NCI-H526 treated with DMSO at 0.1 percent for 48 hours (cell line): ENCODE results near the gene MPLKIP.
"Not testable (repeated sequence)": the region's sequence is repeated elsewhere in the genome, so short reads cannot be mapped to it uniquely, and the experiment has no call there.

Experiments
- DNase-seq: peaks from one replicate; lab custom pipeline; 2025; lab: John Stamatoyannopoulos, UW

Gene MPLKIP

GRCh38 chr7:40133561-40134427 is 628 bp downstream of the MPLKIP start:
- no peak for DNase-seq

GRCh38 chr7:40122940-40123254 is 11.5 kb downstream of the MPLKIP start:
- DNase-seq: no peak

DNA sequence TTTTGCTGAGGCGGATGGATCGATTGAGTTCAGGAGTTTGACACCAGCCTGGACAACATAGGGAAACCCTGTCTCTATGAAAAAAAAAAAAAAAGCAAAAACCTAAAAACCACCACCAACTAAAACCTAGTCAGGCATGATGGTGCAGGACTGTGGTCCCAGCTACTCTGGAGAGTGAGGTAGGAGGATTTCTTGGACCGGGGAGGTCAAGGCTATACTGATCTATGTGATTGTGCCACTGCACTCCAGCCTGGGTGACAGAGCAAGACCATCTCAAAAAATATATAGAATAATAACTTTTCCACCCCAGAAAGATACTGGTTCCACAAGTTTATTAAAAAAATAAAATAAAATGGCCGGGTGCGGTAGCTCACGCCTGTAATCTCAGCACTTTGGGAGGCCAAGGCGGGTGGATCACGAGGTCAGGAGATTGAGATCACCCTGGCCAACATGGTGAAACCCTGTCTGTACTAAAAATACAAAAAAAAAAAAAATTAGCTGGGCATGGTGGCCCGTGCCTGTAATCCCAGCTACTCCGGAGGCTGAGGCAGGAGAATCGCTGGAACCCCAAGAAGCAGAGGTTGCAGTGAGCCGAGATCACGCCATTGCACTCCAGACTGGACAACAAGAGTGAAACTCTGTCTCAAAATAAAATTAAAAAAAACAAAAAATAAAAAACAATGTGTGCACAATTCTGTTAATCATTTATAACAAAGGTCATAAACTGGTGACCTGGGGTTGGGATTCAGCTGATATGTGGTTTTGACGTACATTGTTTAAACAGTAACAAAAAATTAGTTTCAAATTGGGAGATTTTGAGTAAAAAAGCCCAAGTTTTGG is 12.1 kb downstream of the MPLKIP start:
- not testable (repeated sequence) for DNase-seq

GRCh38 chr7:40120020-40120419 is 14.4 kb downstream of the MPLKIP start:
- DNase-seq: no peak

GRCh38 chr7:40118201-40118600 is 16.2 kb downstream of the MPLKIP start:
- DNase-seq: not testable (repeated sequence)

DNA sequence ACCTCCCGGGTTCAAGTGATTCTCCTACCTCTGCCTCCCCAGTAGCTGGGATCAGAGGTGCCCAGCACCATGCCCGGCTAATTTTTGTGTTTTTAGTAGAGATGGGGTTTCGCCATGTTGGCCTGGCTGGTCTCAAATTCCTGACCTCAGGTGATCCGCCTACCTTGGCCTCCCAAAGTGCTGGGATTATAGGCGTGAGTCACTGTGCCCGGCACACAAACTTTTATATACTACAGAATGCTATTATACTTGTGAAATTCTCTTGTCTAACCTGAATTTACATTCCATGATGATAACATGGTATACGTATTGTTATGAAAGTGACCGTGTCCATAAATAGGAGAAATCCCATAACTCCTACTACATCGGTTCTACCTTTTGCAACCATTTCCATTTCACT is 17.2 kb downstream of the MPLKIP start:
- DNase-seq: not testable (repeated sequence)

GRCh38 chr7:40115936-40116335 is 18.5 kb downstream of the MPLKIP start:
- DNase-seq: no peak

- no peak for DNase-seq
These were observed 28.4 kb downstream of the MPLKIP start for GRCh38 chr7:40105879-40106473.

GRCh38 chr7:40102897-40103296 is 31.5 kb downstream of the MPLKIP start:
- DNase-seq: no peak

DNA sequence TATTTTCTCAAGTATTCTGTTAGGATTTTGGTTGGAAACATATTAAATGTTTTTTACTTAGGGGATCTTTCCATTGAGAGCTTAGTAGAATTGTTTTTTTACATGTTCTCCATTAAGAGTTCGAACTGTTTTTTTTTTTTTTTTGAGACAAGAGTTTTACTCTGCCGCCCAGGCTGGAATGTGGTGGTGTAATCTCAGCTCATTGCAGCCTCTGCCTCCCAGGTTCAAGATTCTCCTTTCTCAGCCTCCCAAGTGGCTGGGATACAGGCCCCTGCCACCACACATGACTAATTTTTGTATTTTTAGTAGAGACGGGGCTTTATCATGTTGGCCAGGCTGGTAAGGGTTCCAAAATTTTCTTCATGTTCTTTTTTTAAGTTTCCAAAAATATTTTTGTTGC is 33.2 kb downstream of the MPLKIP start:
- no peak for DNase-seq

GRCh38 chr7:40099837-40100236 is 34.6 kb downstream of the MPLKIP start:
- no peak for DNase-seq

DNA sequence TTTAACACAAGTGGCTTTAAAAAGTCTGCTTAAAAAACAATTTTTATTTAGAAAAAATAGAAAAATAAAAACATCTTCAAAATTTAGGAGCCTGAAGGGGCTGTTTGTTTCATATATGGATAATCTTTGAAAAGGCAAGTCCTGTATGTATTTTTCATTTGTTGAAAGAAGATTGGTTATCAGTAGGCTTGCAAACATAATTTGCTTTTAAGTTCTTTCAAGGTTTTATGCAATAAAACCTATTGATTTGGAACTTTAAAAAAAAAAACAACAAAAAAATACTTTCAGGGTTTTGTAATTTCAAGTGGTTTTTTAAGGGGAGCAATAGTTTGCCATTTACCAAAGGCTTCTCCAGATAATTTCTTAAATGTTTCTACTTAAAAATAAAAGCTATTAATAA is 35.6 kb downstream of the MPLKIP start:
- DNase-seq: no peak

GRCh38 chr7:40097728-40098127 is 36.7 kb downstream of the MPLKIP start:
- no peak for DNase-seq

DNA sequence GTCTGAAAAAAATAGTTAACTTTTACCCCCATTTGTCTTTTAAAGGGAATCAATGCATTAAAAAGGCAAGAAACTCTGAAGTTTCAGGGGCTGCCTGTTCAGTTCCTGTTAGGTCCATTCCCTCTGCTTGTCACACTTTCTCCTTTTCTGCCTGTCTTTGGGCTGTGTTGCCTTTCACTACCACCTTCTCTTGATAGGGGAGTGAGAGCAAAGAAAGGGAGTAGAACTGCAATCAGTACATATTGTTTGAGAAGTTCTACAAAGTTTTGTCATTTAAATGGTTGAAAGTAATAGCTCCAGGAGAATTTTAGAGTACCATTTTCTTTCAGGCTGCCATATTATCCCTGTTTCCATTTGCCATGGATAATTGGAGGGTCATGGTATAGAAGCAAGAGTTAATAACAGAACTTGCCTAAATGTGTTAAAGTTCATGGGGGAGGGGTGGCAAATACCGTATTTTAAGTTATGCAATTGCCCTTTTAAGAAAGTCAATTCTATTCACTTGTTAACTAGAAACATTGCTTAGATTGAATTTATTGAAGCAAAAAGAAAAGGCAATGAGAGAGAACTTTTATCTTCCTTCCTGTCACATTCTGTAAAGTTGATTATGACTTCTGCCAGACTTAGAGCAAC is 38.6 kb downstream of the MPLKIP start:
- DNase-seq: no peak

- no peak for DNase-seq
These were observed 39.2 kb downstream of the MPLKIP start for GRCh38 chr7:40095230-40095629.

GRCh38 chr7:40093631-40094350 is 40.6 kb downstream of the MPLKIP start:
- no peak for DNase-seq

DNA sequence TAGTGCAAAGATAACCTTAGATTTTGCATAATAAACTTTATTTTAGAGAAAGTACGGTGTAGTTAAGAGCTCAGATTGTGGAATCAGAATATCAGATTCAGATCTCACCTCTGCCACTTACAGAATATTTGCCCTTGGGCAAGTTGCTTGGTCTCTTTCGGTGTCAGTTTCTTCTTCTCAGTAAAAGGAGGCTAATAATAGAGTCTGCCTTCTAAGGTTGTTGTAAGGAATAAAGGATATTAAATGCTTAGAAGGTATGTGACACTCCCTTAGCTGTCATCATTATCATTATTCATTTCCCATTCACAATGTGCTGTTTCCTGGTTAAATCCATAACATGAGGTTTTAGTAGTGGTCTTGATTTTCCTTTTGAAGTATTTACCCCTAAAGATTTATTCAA is 42.2 kb downstream of the MPLKIP start:
- DNase-seq: no peak

DNA sequence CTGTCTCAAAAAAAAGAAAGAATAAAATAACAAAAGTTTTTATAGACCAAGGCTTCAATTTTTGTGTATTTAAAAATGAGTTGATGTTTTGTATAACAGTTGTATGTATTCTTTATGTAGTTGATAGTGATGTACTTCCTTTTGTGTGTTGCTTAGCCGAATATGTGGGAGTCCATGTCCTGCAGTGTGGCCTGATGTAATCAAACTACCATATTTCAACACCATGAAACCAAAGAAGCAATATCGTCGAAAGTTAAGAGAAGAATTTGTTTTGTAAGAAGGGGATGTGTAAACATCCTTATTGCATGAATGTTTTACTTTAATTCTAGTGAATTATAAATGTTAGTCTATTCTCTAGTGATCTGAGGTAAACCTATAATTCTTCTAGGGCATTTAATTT is 56.6 kb downstream of the MPLKIP start:
- no peak for DNase-seq
